Calu3 (cell line): ENCODE results near the gene CXXC5. TPM values are rescaled to one million over a fixed set of nuclear protein-coding genes. Genes with fewer than 3 reads are reported as not detected.
"Not testable (repeated sequence)": the region's sequence is repeated elsewhere in the genome, so short reads cannot be mapped to it uniquely, and the experiment has no call there.

Experiments used
- Bru-seq: library from RNA; stranded (reverse); fragments of 400-500 nt; gene quantifications from one replicate; lab custom pipeline; 2021; lab: Mats Ljungman, UMichigan
- BruChase-seq, 2 experiments: library from RNA; stranded (reverse); fragments of 400-500 nt; gene quantifications; one replicate each; lab custom pipeline; 2021; lab: Mats Ljungman, UMichigan
- BruUV-seq: library from RNA; stranded (reverse); fragments of 400-500 nt; replicated peaks from 2 replicates; lab custom pipeline; 2021; lab: Mats Ljungman, UMichigan
- CTCF ChIA-PET: fragments of 300-600 bp; sonication (Branson Sonifier 250); formaldehyde crosslinking; loops from one replicate; lab custom pipeline; 2022; ENCODE audit warnings: antibody characterized with exemption; lab: Charles Lee
- DNase-seq: peaks from one replicate; pipeline ENCODE4 v3.0.0; 2022
- H3K27ac Mint-ChIP-seq: one replicate; pipeline ENCODE4 v1.8.0; 2022; ENCODE audit warnings: mixed read lengths; ENCODE audit not compliant: unreplicated experiment
- H3K27me3 Mint-ChIP-seq: one replicate; pipeline ENCODE4 v1.8.0; 2022; ENCODE audit warnings: mixed read lengths; ENCODE audit not compliant: unreplicated experiment
- H3K36me3 Mint-ChIP-seq: one replicate; pipeline ENCODE4 v1.8.0; 2022; ENCODE audit warnings: mild to moderate bottlenecking, moderate library complexity, mixed read lengths; ENCODE audit not compliant: insufficient read depth, unreplicated experiment
- H3K4me1 Mint-ChIP-seq: one replicate; pipeline ENCODE4 v1.8.0; 2022; ENCODE audit warnings: mild to moderate bottlenecking, low read depth, mixed read lengths; ENCODE audit not compliant: unreplicated experiment
- H3K4me3 Mint-ChIP-seq: one replicate; pipeline ENCODE4 v1.8.0; 2022; ENCODE audit warnings: mild to moderate bottlenecking, low read depth, moderate library complexity, mixed read lengths; ENCODE audit not compliant: unreplicated experiment
- H3K9me3 Mint-ChIP-seq: one replicate; pipeline ENCODE4 v1.8.0; 2022; ENCODE audit warnings: low read depth, mixed read lengths; ENCODE audit not compliant: unreplicated experiment
- CTCF ChIP-seq: fragments of 200-600 bp; IDR thresholded peaks from one replicate; pipeline ENCODE4 v1.8.0; 2022; ENCODE audit warnings: antibody characterized with exemption; ENCODE audit not compliant: unreplicated experiment
- intact Hi-C: fragments of 100-400 bp; cut with micrococcal nuclease; formaldehyde crosslinking; loops from one replicate; pipeline ENCODE4 v1.10.0; 2022; ENCODE audit not compliant: unreplicated experiment
- long read RNA-seq: library from polyadenylated mRNA; stranded (forward); transcript quantifications from one replicate; pipeline ENCODE4 v2.0.0, GENCODE V29; 2022
- total RNA-seq: library from RNA; stranded (reverse); gene quantifications from 2 replicates; pipeline ENCODE4 v1.2.3, GENCODE V29; 2022

CXXC5 gene
- total RNA-seq (64.1 and 69.1 TPM in 2 replicates), Bru-seq, nascent RNA (percentile 77 among the genes with signal in this experiment), BruChase-seq, experiment 1, labeled RNA remaining after a 6-hour chase (percentile 72 among the genes with signal in this experiment), BruChase-seq, experiment 2, labeled RNA remaining after a 2-hour chase (percentile 87 among the genes with signal in this experiment)
- long read RNA-seq, transcript CXXC5-201 (3 exons, 2,658 nt): major isoform, 133 of 184 reads
- long read RNA-seq, transcript CXXC5-211 (3 exons, 1,892 nt): minor isoform, 13 of 184 reads
- long read RNA-seq, partial matches to known transcripts: 7 of 184 reads
- long read RNA-seq, other reads (novel, unspliced or antisense): 31 of 184 reads

- no peaks in the 10 kb centered on the region for H3K9me3 Mint-ChIP-seq
- TF ChIP-seq CTCF: no peak
- peak within 1 kb of the TSS; percentile 99 for H3K4me3 Mint-ChIP-seq
- no TSS peak for BruUV-seq
- DNase-seq: peak; percentile 91
- H3K27ac Mint-ChIP-seq: no peak within 1 kb of the TSS
- H3K36me3 Mint-ChIP-seq: peaks cover 52% of the 10 kb centered on the region
- peaks cover 67% of the 10 kb centered on the region for H3K4me1 Mint-ChIP-seq
- H3K27me3 Mint-ChIP-seq: no peaks in the 10 kb centered on the region
- intact Hi-C loops: loop anchor here (1.0 kb wide), 1 partner anchor 11 kb away; no protein-coding TSS in a partner anchor
- CTCF ChIA-PET: interaction anchor here (0.7 to 1.7 kb wide), 14 partner anchors 9 to 437 kb away, joined by 3 to 68 read pairs (median 4); no protein-coding TSS in a partner anchor
Observed at GRCh38 chr5:139648205-139649081, at the start of gene CXXC5. Gene CXXC5 (plus strand): TSS chr5:139648349. CDS start chr5:139680524, 32,175 bp downstream.

GRCh38 chr5:139598601-139598965 lies 49.6 kb upstream of the CXXC5 start:
- H3K27ac Mint-ChIP-seq, intact Hi-C loops, H3K4me3 Mint-ChIP-seq, BruUV-seq, DNase-seq, H3K27me3 Mint-ChIP-seq, H3K9me3 Mint-ChIP-seq, H3K4me1 Mint-ChIP-seq: not testable (repeated sequence)
- peaks cover 31% of the 10 kb centered on the region for H3K36me3 Mint-ChIP-seq
- CTCF ChIA-PET: interaction anchor here (0.6 to 0.9 kb wide), 6 partner anchors 12 to 547 kb away, joined by 3 to 8 read pairs (median 5); no protein-coding TSS in a partner anchor

GRCh38 chr5:139600336-139600949 lies 47.7 kb upstream of the CXXC5 start:
- Mint-ChIP-seq H3K27me3 (no peaks in the 10 kb centered on the region), H3K4me3 (no peak overlapping the region), H3K36me3 (peaks cover 45% of the 10 kb centered on the region), H3K27ac (no peak overlapping the region), H3K9me3 (no peaks in the 10 kb centered on the region), H3K4me1 (no peaks in the 10 kb centered on the region)
- no peak for TF ChIP-seq CTCF
- CTCF ChIA-PET: no interaction called here
- intact Hi-C loops: no loop called here
- no TSS peak for BruUV-seq
- no peak for DNase-seq

- H3K36me3 Mint-ChIP-seq: peaks cover 53% of the 10 kb centered on the region
- no peaks in the 10 kb centered on the region for H3K27me3 Mint-ChIP-seq
- DNase-seq: no peak
- TSS peak; percentile 14 for BruUV-seq
- CTCF ChIA-PET: no interaction called here
- TF ChIP-seq CTCF: no peak
- H3K4me1 Mint-ChIP-seq: no peaks in the 10 kb centered on the region
- H3K9me3 Mint-ChIP-seq: no peaks in the 10 kb centered on the region
- H3K4me3 Mint-ChIP-seq: no peak overlapping the region
- H3K27ac Mint-ChIP-seq: no peak overlapping the region
- intact Hi-C loops: no loop called here
Observed at GRCh38 chr5:139601429-139601828, 46.7 kb upstream of the CXXC5 start.

- CTCF ChIA-PET, intact Hi-C loops, H3K4me1 Mint-ChIP-seq, H3K9me3 Mint-ChIP-seq, DNase-seq, BruUV-seq, H3K27ac Mint-ChIP-seq, H3K4me3 Mint-ChIP-seq, H3K27me3 Mint-ChIP-seq: not testable (repeated sequence)
- H3K36me3 Mint-ChIP-seq: peaks cover 57% of the 10 kb centered on the region
Observed at GRCh38 chr5:139601948-139602347, 46.2 kb upstream of the CXXC5 start.
